ENCODE data around the gene C5orf63.
"Not testable (repeated sequence)": the region's sequence is repeated elsewhere in the genome, so short reads cannot be mapped to it uniquely, and the experiment has no call there.

The C5orf63 gene

DNA sequence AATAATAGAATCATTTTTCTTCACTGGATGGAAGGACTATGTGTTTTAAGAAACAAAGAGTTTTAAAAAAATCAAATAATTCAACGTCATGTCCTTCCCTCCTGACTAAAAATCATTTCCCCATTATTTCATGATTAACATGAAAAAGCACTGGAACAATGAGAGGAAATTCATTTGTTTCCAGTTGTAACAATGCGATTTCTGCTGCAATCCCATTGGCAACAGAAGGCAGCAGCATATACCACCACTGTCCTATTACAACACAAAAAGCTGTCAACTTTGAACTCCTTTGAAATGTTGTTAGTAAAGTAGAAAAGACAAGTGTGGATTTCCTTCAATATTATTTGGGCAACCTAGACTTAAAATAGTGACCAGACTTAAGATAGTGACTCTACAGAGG, 3.1 kb downstream of the C5orf63 start:
- DNase-seq: no peak

DNA sequence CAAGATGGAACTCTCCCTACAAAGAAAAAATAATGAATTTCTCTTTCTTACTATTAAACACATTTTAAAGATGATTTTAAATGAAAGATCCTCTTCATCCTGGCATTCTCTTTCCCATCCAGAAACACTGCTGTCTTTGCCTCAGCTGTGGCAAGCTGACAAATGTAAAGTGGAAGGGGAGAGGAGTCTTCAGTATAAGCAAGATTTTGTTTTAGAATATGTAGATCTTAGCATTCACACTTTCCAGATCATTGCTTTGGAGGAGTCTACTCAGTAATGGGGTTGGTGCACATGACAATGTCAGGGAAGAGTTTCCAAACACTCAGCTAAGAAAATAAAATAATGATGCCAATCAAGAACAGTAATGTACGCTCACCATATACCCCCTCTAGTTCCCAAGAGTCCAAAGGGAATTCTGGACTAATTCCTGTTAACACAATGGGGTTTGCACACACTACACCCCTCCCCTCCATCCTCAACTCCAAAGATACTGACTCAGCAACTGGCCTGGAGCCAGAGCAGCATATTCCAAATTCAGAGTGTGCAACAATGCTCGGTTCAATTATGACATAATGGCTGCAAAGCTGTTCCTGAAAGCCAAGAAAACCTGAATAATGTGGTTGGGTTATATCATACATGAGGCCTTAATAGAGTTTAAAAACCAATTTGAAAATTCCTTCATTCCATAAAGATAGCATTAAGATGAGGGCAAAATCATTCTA, 4.6 kb downstream of the C5orf63 start:
- no peak for DNase-seq

DNA sequence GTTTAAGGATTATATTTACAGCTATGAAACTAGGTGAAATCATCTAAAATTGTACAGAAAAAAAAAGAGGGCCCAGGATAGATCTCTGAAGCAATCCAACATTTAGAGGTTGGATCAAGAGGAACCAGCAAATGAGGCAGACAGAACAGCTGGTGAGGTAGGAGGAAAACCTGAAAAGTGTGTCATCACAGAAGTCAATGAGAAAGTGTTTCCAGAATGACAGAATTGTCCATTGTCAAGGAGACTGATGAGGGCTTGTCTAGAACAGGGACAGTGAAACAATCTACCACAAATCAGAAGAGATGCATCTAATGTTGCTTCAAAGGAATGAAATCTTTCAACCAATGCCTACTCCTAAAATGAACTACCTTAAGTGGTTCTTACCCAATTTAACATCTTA, 6.6 kb downstream of the C5orf63 start:
- DNase-seq: no peak

DNA sequence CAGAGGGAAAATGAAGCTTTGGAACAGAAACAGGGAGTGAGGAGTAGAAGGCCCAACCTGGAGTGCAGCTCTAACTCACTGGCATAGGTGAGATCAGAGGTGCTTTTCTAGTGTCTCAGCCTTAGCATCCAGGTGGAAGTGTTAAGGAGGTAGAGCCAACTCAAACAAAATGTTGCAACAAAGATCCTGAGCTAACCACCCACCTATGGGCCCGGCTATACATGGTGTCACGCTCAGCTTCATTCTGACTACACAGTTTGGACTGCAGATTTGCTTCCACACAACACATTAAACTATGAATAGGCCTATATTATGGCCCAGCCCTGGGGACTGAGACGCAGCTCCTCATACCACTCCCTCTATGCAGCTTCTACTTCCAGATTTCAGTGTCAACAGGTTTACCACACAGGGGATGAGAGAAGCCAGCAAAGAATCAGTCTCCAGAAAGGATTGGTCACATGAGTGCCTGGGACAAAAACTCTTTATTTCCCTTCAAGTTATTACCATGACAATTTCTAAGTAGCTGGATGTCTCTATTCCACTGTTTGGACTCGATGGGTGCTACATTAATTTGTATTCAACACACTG, 9.0 kb downstream of the C5orf63 start:
- DNase-seq: no peak

DNA sequence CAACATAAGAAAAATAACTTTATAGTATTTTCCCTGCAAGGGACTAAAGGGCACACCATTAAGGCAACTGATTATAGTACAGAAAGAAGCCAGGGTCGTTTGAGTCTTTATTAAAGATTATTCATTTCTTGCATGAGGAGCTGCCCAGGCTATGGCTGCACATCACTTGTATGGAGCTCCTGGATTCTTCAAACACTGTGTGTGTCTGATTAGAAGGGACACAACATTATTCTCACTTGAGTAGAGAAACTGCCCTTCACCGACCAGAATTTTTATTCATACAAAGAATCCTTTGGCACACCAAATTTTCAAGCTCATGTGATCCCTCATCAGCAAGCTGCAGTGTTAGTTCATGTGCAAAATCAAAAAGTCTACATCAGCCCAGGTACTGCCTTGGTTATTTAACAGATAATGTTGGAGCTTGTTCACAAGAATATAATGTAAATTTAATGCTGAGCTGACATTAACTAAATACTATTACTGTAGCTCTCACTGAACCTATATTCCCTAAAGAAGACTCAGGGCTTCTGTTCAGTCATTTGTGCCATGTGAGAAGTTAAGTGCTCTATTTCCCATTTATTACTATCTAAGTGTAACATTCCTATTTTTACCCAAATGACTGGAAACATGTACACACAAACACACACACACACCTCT, 9.9 kb downstream of the C5orf63 start:
- no peak for DNase-seq

DNA sequence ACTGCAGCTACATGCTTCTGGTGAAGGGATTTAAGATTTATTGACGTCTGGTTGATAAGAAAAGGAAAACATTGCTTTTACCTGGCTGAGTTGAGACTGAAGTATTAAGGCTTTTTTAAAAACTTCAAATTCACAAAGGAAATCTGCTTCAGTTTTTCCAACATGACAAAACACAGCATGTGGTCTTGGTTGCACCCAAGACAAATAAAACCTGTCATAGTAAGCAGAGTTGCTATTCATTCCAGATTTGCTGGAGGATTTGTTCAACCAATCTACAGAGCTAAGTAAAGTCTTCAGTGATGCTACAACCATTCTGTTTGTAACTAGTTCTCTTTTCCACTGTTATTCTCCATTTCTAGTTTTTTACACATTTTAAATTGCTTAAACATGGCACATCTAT, 11.3 kb downstream of the C5orf63 start:
- no peak for DNase-seq

DNA sequence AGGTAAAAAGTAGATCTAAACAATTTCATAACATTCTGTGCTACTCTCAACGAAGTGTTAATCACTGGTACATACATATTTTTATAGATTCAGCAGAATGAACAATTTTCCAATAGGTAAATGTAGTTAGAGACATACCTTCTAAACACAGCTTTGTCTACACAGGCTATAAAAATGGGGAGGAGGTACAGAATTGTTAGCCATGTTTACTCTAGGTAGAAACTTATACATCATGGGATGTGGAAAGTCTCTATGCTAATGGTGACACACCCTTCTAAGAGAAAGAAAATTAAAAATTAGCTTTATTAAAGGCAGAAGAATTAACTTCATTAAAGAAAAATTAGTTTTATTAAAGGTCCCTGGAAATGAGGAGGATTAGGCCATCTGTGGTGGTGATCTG, 11.8 kb downstream of the C5orf63 start:
- DNase-seq: no peak

DNA sequence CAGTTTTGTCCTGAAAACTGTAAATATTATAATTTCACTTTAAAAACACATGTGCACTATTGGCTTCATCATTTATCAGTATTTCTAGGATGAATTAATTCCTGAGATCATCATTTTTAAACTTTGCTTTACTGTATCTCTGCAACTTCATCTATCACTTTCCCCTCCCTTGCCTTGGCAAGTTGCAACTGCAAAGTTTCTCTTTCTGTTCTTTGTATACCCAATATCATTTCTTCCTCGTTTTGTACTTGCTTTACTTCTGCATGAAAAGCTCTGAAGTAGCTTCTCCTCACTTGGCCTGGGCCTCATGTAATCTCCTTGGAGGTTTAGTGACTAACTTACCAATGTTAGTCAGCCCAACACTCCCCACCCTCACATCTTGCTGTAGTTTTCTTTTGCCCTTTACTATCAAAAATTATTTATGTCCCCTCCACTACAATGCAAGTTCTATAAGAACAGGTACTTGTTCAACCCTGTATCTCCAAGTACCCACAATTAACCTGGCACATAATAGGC, 12.8 kb downstream of the C5orf63 start:
- DNase-seq: no peak

DNA sequence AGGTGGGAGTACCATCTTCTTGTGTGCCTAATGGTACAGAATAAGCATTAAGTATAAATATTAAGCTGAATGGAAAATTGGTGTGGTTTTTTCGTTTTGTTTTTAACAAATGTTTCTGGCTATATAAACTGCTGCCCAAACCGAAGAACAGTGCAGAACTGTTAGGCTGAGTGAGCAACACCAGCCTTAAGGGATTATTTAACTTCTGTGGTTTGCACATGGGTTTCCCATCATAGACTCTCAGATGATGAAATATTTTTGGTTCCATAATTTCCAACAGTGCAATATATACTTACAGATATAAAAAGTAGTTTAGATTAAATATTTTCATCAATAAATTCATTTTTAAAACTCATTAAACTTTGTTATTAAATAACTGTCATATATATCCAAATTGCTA, 16.4 kb downstream of the C5orf63 start:
- no peak for DNase-seq

DNA sequence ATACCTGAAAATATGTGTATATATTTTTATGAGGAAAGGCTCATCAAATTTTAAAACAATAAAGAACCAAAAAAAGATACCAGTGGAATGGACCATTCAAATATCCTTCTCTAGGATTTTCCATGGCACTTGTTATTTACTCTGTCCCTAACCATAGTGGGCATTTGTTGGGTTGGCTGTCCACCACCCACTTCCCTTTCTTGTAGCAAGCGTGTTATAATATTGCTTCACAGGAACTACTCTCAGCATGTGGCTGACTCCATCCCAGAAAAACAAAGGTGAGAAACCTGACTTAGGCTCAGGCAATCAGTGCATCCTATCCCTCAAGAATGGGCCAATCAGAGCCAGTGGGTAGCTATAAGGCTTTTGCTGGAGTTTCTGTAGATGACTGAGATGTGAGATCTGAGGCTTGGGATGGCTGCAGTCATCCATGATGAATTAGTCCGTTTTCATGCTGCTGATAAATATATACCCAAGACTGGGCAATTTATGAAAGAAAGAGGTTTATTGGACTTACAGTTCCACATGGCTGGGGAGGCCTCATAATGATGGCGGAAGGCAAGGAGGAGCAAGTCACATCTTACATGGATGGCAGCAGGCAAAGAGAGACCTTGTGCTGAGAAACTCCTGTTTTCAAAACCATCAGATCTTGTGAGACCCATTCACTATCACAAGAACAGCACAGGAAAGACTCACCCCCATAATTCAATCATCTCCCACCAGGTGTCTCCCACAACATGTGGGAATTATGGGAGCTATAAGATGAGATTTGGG, 17.2 kb downstream of the C5orf63 start:
- no peak for DNase-seq

DNA sequence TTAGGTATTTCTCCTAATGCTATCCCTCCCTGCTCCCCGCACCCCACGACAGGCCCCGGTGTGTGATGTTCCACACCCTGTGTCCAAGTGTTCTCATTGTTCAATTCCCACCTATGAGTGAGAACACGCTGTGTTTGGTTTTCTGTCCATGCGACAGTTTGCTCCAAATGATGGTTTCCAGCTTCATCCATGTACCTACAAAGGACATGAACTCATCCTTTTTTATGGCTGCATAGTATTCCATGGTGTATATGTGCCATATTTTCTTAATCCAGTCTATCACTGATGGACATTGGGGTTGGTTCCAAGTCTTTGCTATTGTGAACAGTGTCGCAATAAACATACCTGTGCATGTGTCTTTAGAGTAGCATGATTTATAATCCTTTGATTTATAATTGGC, 19.8 kb downstream of the C5orf63 start:
- DNase-seq: not testable (repeated sequence)

DNA sequence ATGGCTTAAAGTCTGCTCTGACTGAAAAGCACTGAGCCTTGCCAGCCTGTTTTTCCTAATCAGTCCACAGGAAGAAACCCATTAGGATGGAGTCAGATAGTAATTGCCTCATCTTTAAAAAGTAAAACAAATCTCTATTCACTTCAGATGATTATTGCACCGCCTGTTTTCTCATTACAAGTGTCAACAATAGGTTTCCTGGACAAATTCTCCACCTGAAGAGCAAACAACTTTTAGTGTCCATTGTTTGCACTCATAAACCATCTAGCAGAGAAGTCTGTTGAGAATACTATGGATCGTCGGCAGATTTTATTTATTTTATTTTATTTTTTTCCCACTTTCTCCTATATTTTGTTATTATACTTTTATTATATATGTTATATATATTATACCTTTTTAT, 20.3 kb downstream of the C5orf63 start:
- DNase-seq: no peak

DNA sequence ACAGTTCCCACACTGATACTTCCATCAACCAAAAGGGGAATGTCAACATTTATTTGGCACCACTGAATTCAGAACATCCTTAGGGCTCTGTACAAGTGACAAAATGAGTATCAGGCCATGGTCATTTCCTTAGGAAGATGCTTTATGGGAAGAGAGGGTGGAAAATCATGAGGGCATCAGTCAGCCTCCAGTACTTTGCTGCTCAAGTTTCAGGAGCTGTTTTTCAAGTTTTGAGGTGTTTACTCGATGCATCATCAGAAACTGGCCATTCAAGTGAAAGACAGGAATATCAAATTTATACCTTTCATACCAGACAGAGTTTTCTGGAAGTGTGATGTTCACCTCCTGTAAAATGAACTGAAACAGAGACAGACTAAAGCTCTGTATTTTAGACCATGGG, 21.7 kb downstream of the C5orf63 start:
- no peak for DNase-seq

DNA sequence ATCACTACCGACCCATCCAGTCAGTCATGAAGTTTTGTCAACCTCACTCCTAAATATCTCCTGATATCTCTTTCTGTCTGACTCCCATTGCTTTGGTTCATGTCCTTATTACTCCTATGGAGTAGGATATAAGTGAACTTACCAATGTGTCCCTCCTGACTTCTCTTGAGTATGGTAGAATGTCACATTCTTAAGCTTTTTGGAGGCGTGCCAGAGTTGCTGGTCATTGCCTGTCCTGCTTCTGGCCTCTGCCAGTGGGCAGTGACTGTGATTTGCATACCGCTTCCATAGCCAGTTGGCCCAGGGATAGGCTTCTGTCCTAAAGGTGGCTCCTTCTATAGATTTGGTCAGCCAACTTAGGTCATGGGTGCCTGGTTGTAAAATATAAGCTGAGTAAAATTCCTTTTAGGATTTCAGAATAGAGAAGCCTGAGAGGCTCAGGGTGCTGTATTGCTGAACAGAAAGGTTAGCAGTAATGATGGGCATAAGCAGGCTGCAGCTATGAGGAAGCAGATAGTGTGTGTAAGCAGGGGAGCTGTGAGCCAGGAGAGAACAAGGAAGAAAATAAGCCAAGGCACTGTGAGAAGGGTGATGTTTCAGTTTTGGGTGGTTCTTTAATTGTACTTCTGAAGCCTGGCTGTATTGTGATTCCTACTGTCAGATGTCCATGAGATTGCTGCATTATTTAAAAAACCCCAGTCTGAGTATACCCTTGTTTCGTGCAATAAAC, 26.8 kb downstream of the C5orf63 start:
- DNase-seq: no peak

DNA sequence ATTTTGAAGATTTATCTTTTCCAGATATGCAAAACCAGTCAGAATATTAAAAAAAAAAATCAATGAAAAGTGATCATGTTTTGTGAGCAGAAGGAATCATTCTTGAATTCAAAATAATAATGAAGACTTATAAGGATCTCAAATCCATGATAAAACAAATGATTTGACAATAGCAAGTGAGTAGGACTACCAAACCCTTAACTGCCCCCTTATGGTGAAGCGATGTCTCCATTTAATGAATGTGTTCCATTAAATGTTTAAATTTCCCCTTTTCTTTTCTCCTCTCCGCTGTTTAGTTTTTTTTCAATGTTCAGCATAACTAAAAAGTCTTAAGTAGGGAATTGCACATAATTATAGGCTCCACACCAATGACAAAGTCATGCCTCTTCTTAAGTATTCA, 30.7 kb downstream of the C5orf63 start:
- no peak for DNase-seq

DNA sequence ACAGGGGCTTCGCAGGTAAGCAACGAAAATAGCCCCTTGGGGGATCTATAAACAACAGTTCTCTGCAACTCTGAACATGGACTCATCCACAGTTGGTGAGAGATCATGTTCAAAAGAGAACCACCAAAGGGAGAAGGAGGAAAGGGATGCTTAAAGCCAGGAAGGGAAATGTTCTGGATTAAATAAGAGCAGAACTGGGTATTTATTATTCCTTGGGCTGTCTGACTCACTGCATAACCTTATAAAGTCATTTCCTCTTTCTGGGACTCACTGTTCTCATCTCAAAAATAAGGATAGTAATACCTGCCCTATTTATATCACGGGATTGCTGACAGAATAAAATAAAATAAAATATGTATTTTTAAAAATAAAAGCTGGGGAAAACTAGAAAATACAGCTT, 31.7 kb downstream of the C5orf63 start:
- DNase-seq: no peak

DNA sequence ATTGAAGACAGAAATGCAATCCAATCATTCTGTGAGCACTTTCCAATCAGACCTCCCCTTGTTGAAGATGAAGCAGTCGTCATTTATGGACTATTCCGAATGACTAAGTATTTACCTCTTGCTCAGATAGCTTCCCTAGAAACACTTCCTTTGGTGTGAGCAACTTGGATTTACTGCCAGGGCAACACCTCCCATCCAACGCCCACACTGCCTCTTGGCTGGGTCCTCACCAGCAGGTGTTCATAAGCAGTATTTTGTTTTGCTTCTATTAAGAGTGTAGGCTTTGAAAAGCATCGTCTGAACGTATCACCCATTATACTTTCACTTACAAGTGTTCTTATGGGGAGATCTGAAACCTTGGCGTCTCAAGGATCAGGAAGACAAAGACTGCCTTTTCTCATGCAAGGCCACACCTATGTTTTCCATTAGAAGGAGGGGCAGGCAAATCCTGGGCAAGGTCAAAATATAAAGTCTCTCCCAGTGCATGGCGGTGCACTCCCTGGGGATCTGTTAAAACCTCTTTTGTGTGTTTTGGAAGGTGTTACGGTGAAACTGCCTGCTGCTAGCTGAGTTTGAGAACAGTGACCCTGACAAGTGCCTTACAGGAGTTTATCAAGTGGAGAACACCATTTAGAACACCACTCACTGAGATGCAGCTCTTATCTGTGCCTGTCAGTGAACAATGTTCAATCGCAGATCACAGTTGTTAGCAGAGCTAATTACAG, 32.3 kb downstream of the C5orf63 start:
- DNase-seq: no peak

DNA sequence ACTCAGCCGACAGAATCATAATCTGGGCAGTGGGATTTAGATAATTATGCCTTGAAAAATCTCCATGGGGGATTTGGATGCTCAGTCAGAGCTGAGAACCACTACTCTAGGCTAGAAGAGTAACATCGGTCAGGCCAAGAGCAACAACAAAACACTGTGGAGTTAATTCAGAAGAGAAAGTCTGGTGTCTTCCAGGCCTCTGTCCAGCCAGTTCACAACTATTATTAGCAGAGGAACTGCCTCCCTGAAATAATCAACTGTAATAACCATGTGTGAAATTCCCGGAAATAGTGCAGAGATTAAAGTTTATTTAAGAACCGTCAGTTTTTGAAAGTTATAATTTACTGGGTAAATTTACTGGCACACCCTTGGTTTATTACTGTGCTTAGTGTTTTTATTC, 34.8 kb downstream of the C5orf63 start:
- DNase-seq: no peak

DNA sequence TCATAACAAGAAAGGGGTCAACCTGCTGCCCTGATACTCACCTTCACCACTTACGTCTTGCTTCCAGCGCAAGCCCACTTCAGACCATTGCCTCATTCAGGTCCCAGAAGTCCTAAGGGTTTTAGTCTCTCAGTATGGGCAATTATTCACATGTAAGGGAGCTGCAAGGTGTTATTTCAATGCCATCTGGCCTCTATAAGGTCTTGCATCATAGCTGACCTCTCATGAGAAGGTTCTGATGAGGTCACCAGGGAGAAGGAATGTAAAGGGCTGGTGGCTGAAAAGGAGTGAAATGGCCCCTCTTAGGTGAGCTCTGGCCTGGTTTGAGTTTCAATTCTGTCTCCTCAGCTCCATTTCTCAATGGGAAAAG, 41.5 kb downstream of the C5orf63 start:
- DNase-seq: no peak

DNA sequence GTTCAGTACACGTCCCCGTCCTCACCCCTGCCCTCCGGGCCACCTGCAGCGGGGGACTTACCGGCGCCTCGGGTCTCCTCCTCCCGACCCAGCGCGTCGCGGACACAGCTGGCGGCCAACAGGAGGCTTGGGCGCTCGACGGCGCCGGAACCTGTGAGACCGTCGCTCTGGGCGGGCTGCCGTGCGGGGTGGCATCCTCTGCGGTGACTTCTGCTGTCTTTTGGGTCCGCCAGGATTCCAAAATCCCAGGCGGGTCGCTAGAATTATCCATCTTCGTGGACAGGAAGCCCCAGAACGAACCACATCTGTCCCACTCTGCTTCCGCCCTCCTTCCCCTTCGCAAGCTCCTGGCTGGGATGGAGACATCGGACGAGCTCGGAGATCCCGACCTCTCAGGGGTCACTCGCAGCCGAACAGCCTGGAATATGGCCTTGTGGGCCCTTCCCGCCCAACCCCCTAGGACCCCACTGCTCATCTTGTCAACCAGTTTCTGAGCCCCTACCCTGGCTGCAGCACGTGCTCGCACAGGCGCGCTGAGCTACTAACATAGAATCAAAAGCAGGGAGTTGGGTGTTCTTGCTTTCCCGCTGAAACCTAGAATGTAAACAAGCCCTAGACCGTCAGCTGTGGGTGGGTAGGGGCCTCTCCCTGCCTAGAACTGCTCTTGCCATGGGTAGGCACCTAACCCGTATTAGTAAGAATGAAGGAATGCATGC, 42.0 kb downstream of the C5orf63 start:
- no peak for DNase-seq
